H9 (cell line): ENCODE results near the gene PGBD2. TPM values are rescaled to one million over a fixed set of nuclear protein-coding genes. Genes with fewer than 3 reads are reported as not detected.
"Not testable (repeated sequence)": the region's sequence is repeated elsewhere in the genome, so short reads cannot be mapped to it uniquely, and the experiment has no call there.

Experiments used
- DNase-seq: peaks from one replicate; pipeline ENCODE4 v3.0.0-alpha.2; 2017
- H2AFZ ChIP-seq: one replicate; pipeline ENCODE4 v1.6.1; 2013; ENCODE audit warnings: mild to moderate bottlenecking, low read length, control low read depth, moderate library complexity
- H2AK5ac ChIP-seq: 2 replicates; pipeline ENCODE4 v1.6.1; 2013; ENCODE audit warnings: low read length, control low read depth, mixed read lengths; ENCODE audit not compliant: insufficient read length
- H2BK120ac ChIP-seq: one replicate; pipeline ENCODE4 v1.6.1; 2013; ENCODE audit warnings: low read depth, mild to moderate bottlenecking, low read length, control low read depth, inconsistent platforms; ENCODE audit not compliant: poor library complexity, severe bottlenecking
- H2BK12ac ChIP-seq: 2 replicates; pipeline ENCODE4 v1.6.1; 2013; ENCODE audit warnings: low read length, control low read depth, mixed read lengths, low read depth; ENCODE audit not compliant: insufficient read length
- H2BK15ac ChIP-seq: 2 replicates; pipeline ENCODE4 v1.6.1; 2013; ENCODE audit warnings: low read depth, low read length, control low read depth
- H2BK20ac ChIP-seq: one replicate; pipeline ENCODE4 v1.6.1; 2013; ENCODE audit warnings: low read depth, mild to moderate bottlenecking, low read length, control low read depth, inconsistent platforms; ENCODE audit not compliant: poor library complexity, severe bottlenecking
- H2BK5ac ChIP-seq: 2 replicates; pipeline ENCODE4 v1.6.1; 2013; ENCODE audit warnings: low read length, control low read depth, mixed read lengths; ENCODE audit not compliant: insufficient read length
- H3K14ac ChIP-seq: 2 replicates; pipeline ENCODE4 v1.6.1; 2013; ENCODE audit warnings: low read length, control low read depth; ENCODE audit not compliant: insufficient read depth
- H3K18ac ChIP-seq: 2 replicates; pipeline ENCODE4 v1.6.1; 2013; ENCODE audit warnings: low read depth, mild to moderate bottlenecking, mixed read lengths, low read length, control low read depth; ENCODE audit not compliant: insufficient read length
- H3K23ac ChIP-seq: 2 replicates; pipeline ENCODE4 v1.6.1; 2013; ENCODE audit warnings: low read length, control low read depth, mixed read lengths, low read depth; ENCODE audit not compliant: insufficient read length
- H3K23me2 ChIP-seq: 2 replicates; pipeline ENCODE4 v1.6.1; 2013; ENCODE audit warnings: low read depth, mild to moderate bottlenecking, mixed read lengths, low read length, control low read depth; ENCODE audit not compliant: insufficient read length, poor library complexity, severe bottlenecking
- H3K27ac ChIP-seq: 2 replicates; pipeline ENCODE4 v1.5.1; 2013; ENCODE audit warnings: low read length, control low read depth, mixed read lengths, low read depth; ENCODE audit not compliant: insufficient read length
- H3K27me3 ChIP-seq: 2 replicates; pipeline ENCODE4 v1.6.1; 2013; ENCODE audit warnings: low read length, control low read depth, inconsistent platforms; ENCODE audit not compliant: insufficient read depth
- H3K4ac ChIP-seq: 2 replicates; pipeline ENCODE4 v1.6.1; 2013; ENCODE audit warnings: low read depth, mild to moderate bottlenecking, control low read depth, inconsistent platforms, low read length, moderate library complexity
- H3K4me1 ChIP-seq: 2 replicates; pipeline ENCODE4 v1.6.1; 2013; ENCODE audit warnings: low read length, control low read depth, inconsistent platforms; ENCODE audit not compliant: insufficient read depth
- H3K4me2 ChIP-seq: 2 replicates; pipeline ENCODE4 v1.6.1; 2013; ENCODE audit warnings: low read length, control low read depth, mixed read lengths; ENCODE audit not compliant: insufficient read length, insufficient read depth
- H3K56ac ChIP-seq: 2 replicates; pipeline ENCODE4 v1.6.1; 2013; ENCODE audit warnings: low read depth, mild to moderate bottlenecking, mixed read lengths, low read length, control low read depth; ENCODE audit not compliant: insufficient read length
- H3K79me1 ChIP-seq: 2 replicates; pipeline ENCODE4 v1.6.1; 2013; ENCODE audit warnings: low read depth, mild to moderate bottlenecking, moderate library complexity, low read length, control low read depth, inconsistent platforms; ENCODE audit not compliant: insufficient read depth, poor library complexity, severe bottlenecking
- H3K79me2 ChIP-seq: 2 replicates; pipeline ENCODE4 v1.6.1; 2013; ENCODE audit warnings: low read length, control low read depth, inconsistent platforms; ENCODE audit not compliant: insufficient read depth
- H3K9ac ChIP-seq: 2 replicates; pipeline ENCODE4 v1.6.1; 2013; ENCODE audit warnings: low read length, control low read depth, mixed read lengths; ENCODE audit not compliant: insufficient read length; ENCODE audit errors: extremely low read depth
- H3K9me3 ChIP-seq: one replicate; pipeline ENCODE4 v1.6.1; 2013; ENCODE audit warnings: low read depth, low read length, inconsistent platforms; ENCODE audit not compliant: control insufficient read depth
- H3T11ph ChIP-seq: one replicate; pipeline ENCODE4 v1.6.1; 2013; ENCODE audit warnings: mild to moderate bottlenecking, low read length, control low read depth, inconsistent platforms
- H4K20me1 ChIP-seq: one replicate; pipeline ENCODE4 v1.6.1; 2013; ENCODE audit not compliant: control insufficient read depth, insufficient read length, insufficient read depth
- H4K5ac ChIP-seq: 2 replicates; pipeline ENCODE4 v1.6.1; 2013; ENCODE audit warnings: low read depth, mild to moderate bottlenecking, mixed read lengths, low read length, control low read depth; ENCODE audit not compliant: insufficient read length
- H4K8ac ChIP-seq: replicated peaks from 2 replicates; pipeline ENCODE4 v1.6.1; 2013; ENCODE audit warnings: low read length, control low read depth, mixed read lengths, low read depth; ENCODE audit not compliant: insufficient read length
- H4K91ac ChIP-seq: 2 replicates; pipeline ENCODE4 v1.6.1; 2013; ENCODE audit warnings: low read depth, mild to moderate bottlenecking, moderate library complexity, mixed read lengths, low read length, control low read depth; ENCODE audit not compliant: insufficient read length
- H3K27ac Mint-ChIP-seq, 3 experiments: 2 replicates in 2 of 3; 3 replicates in 1 of 3; pipeline ENCODE4 v1.8.0; 2020 to 2021; ENCODE audit warnings: mixed read lengths in 3 of 3, mild to moderate bottlenecking in 1 of 3, moderate library complexity in 1 of 3
- H3K27me3 Mint-ChIP-seq: 2 replicates; pipeline ENCODE4 v1.8.0; 2021; ENCODE audit warnings: low read depth, mild to moderate bottlenecking, moderate library complexity, mixed read lengths
- H3K36me3 Mint-ChIP-seq, 3 experiments: 2 replicates in 2 of 3; 3 replicates in 1 of 3; pipeline ENCODE4 v1.8.0; 2020 to 2021; ENCODE audit warnings: low read depth in 3 of 3, mixed read lengths in 3 of 3; ENCODE audit not compliant: insufficient read depth in 1 of 3
- H3K4me1 Mint-ChIP-seq, 2 experiments: 2 replicates each; pipeline ENCODE4 v1.8.0; 2020; ENCODE audit warnings: mixed read lengths in 2 of 2
- H3K4me3 Mint-ChIP-seq, 2 experiments: 2 replicates in 1 of 2; 3 replicates in 1 of 2; pipeline ENCODE4 v1.8.0; 2020 to 2021; ENCODE audit warnings: mild to moderate bottlenecking in 2 of 2, mixed read lengths in 2 of 2, moderate library complexity in 1 of 2
- H3K9me3 Mint-ChIP-seq, 2 experiments: 2 replicates in 1 of 2; 3 replicates in 1 of 2; pipeline ENCODE4 v1.8.0; 2020; ENCODE audit warnings: mild to moderate bottlenecking in 2 of 2, mixed read lengths in 2 of 2, moderate library complexity in 1 of 2
- total RNA-seq: library from RNA; stranded (reverse); gene quantifications from 2 replicates; pipeline ENCODE4 v1.2.1, GENCODE V29; 2021

PGBD2 gene
- total RNA-seq, 1 experiment from 2014 or later, result 10.4 TPM

DNA sequence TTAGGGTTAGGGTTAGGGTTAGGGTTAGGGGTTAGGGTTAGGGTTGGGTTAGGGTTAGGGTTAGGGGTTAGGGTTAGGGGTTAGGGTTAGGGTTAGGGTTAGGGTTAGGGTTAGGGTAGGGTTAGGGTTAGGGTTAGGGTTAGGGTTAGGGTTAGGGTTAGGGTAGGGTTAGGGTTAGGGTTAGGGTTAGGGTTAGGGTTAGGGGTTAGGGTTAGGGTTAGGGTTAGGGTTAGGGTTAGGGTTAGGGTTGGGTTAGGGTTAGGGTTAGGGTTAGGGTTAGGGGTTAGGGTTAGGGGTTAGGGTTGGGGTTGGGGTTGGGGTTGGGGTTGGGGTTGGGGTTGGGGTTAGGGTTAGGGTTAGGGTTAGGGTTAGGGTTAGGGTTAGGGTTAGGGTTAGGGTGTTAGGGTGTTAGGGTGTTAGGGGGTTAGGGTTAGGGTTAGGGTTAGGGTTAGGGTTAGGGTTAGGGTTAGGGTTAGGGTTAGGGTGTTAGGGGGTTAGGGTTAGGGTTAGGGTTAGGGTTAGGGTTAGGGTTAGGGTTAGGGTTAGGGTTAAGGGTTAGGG is 39.9 kb downstream of the PGBD2 start:
- H3K27ac Mint-ChIP-seq, H3K23ac ChIP-seq, H2BK15ac ChIP-seq, H3K4me1 ChIP-seq, H3K4ac ChIP-seq, H3K4me3 Mint-ChIP-seq, H4K5ac ChIP-seq, H3K56ac ChIP-seq, H2BK5ac ChIP-seq, H4K91ac ChIP-seq, H4K20me1 ChIP-seq, H2BK120ac ChIP-seq, H3K14ac ChIP-seq, H3K9me3 Mint-ChIP-seq, H3K36me3 Mint-ChIP-seq, H3K18ac ChIP-seq, H3K23me2 ChIP-seq, H2BK12ac ChIP-seq, H3K27me3 ChIP-seq, H2AFZ ChIP-seq, H3K79me2 ChIP-seq, H3K9ac ChIP-seq, DNase-seq, H3K9me3 ChIP-seq, H3K79me1 ChIP-seq, H3T11ph ChIP-seq, H2AK5ac ChIP-seq, H3K27ac ChIP-seq, H2BK20ac ChIP-seq, H4K8ac ChIP-seq, H3K27me3 Mint-ChIP-seq, H3K4me2 ChIP-seq, H3K4me1 Mint-ChIP-seq: not testable (repeated sequence)

Other genes starting within 250 kb of the PGBD2 start
- gene OR14I1, start 203.5 kb upstream of the PGBD2 start, total RNA-seq, result not detected in 2 replicates
- gene LYPD8, start 150.5 kb upstream of the PGBD2 start, total RNA-seq, result not detected in 2 replicates
- 27.6 and 28.8 TPM in 2 replicates for gene SH3BP5L, start 80.3 kb upstream of the PGBD2 start, total RNA-seq
- 28.5 and 29.4 TPM in 2 replicates for gene ZNF672, start 68.0 kb upstream of the PGBD2 start, total RNA-seq
- 40.0 and 40.1 TPM in 2 replicates for gene ZNF692, start 47.1 kb upstream of the PGBD2 start, total RNA-seq